HG03159 (cell line): ENCODE data around the gene DNAJC11.
"Not testable (repeated sequence)": the region's sequence is repeated elsewhere in the genome, so short reads cannot be mapped to it uniquely, and the experiment has no call there.

ENCODE experiments used
- ATAC-seq: cut with Tn5 transposase; IDR thresholded peaks from one replicate; pipeline ENCODE4 v1.9.1; 2021; ENCODE audit warnings: mild to moderate bottlenecking, moderate library complexity; ENCODE audit not compliant: unreplicated experiment

DNAJC11 gene

GRCh38 chr1:6701437-6702153 is at the start of gene DNAJC11:
TSS of gene DNAJC11 (minus strand) at chr1:6701816. CDS start at chr1:6701800, 16 bp downstream.
- peak; percentile 92 for ATAC-seq

GRCh38 chr1:6750490-6750889 is 48.9 kb upstream of the DNAJC11 start:
- no peak for ATAC-seq

GRCh38 chr1:6747674-6748073 is 46.1 kb upstream of the DNAJC11 start:
- no peak for ATAC-seq

- ATAC-seq: no peak
Measured at GRCh38 chr1:6745073-6745472, 43.5 kb upstream of the DNAJC11 start.

GRCh38 chr1:6743189-6744101 is 41.8 kb upstream of the DNAJC11 start:
- no peak for ATAC-seq

GRCh38 chr1:6742676-6743188 is 41.1 kb upstream of the DNAJC11 start:
- ATAC-seq: not testable (repeated sequence)

GRCh38 chr1:6738987-6739676 is 37.5 kb upstream of the DNAJC11 start:
- ATAC-seq: no peak

- no peak for ATAC-seq
Measured at GRCh38 chr1:6732942-6733341, 31.3 kb upstream of the DNAJC11 start.

GRCh38 chr1:6731905-6732304 is 30.3 kb upstream of the DNAJC11 start:
- ATAC-seq: no peak

GRCh38 chr1:6730880-6731279 is 29.3 kb upstream of the DNAJC11 start:
- no peak for ATAC-seq

GRCh38 chr1:6730473-6730872 is 28.9 kb upstream of the DNAJC11 start:
- no peak for ATAC-seq

GRCh38 chr1:6727535-6727934 is 25.9 kb upstream of the DNAJC11 start:
- ATAC-seq: no peak

- ATAC-seq: no peak
Measured at GRCh38 chr1:6726253-6726652, 24.6 kb upstream of the DNAJC11 start.

GRCh38 chr1:6724517-6725141 is 23.0 kb upstream of the DNAJC11 start:
- ATAC-seq: no peak

- ATAC-seq: no peak
Measured at GRCh38 chr1:6723621-6724428, 22.2 kb upstream of the DNAJC11 start.

- ATAC-seq: no peak
Measured at GRCh38 chr1:6711174-6711573, 9.6 kb upstream of the DNAJC11 start.

GRCh38 chr1:6704746-6705145 is 3.1 kb upstream of the DNAJC11 start:
- ATAC-seq: no peak

- no peak for ATAC-seq
Measured at GRCh38 chr1:6703016-6703415, 1.4 kb upstream of the DNAJC11 start.

GRCh38 chr1:6700853-6701436 is 671 bp downstream of the DNAJC11 start:
- ATAC-seq: peak; percentile 19

GRCh38 chr1:6699915-6700314 is 1.7 kb downstream of the DNAJC11 start:
- ATAC-seq: not testable (repeated sequence)
